ENCODE results near the gene KCNN4.

DNA sequence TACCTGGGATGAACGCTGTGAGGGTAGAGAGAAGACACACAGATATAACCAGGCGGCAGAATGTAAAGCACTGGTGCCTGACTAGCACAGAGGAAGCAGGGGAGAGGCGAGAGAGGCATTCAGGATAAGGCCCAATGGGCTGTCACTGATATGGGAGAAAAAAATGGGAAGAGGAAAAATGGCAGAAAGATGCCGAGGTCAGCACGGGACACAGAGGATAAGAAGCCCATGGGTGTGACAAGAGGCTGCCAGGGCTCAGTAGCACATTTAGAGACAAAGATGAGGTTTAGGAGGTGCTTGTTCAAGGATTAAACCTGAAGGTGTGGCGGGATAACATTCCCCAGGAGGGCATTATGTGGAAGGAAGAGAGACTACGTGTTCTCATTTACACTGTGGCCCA is 31.6 kb downstream of the KCNN4 start:
- TF ChIP-seq POLR2AphosphoS5 (IDR thresholded peaks at IDR 0.05; ENCODE audit: low read depth, low read length) (no peak), USF1 (IDR thresholded peaks at IDR 0.05; ENCODE audit: borderline replicate concordance, low read depth) (no peak), SIN3A (IDR thresholded peaks at IDR 0.05; ENCODE audit: borderline replicate concordance, low read depth, low read length) (no peak), EZH2phosphoT487 (IDR thresholded peaks at IDR 0.05; ENCODE audit: borderline replicate concordance, low read depth) (no peak), RAD21 (IDR thresholded peaks at IDR 0.05; ENCODE audit: low read length) (no peak), YY1 (IDR thresholded peaks at IDR 0.05; ENCODE audit: low read depth) (no peak), EP300 (IDR thresholded peaks at IDR 0.05; ENCODE audit: borderline replicate concordance in 1 of 2, low read depth in 1 of 2, low read length in 1 of 2) (no peak), REST (IDR thresholded peaks at IDR 0.05; ENCODE audit: low read depth, low read length) (no peak), RFX5 (IDR thresholded peaks at IDR 0.05; ENCODE audit: low read length) (no peak), ELF1 (IDR thresholded peaks at IDR 0.05) (no peak), TAF1 (IDR thresholded peaks at IDR 0.05; ENCODE audit: borderline replicate concordance, low read depth, low read length) (no peak), CHD2 (IDR thresholded peaks at IDR 0.05; ENCODE audit: low read length, partially characterized antibody) (no peak)
- TF ChIP-seq, protein P1, sequence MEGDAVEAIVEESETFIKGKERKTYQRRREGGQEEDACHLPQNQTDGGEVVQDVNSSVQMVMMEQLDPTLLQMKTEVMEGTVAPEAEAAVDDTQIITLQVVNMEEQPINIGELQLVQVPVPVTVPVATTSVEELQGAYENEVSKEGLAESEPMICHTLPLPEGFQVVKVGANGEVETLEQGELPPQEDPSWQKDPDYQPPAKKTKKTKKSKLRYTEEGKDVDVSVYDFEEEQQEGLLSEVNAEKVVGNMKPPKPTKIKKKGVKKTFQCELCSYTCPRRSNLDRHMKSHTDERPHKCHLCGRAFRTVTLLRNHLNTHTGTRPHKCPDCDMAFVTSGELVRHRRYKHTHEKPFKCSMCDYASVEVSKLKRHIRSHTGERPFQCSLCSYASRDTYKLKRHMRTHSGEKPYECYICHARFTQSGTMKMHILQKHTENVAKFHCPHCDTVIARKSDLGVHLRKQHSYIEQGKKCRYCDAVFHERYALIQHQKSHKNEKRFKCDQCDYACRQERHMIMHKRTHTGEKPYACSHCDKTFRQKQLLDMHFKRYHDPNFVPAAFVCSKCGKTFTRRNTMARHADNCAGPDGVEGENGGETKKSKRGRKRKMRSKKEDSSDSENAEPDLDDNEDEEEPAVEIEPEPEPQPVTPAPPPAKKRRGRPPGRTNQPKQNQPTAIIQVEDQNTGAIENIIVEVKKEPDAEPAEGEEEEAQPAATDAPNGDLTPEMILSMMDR (IDR thresholded peaks at IDR 0.05): no peak
- TF ChIP-seq, protein P2, sequence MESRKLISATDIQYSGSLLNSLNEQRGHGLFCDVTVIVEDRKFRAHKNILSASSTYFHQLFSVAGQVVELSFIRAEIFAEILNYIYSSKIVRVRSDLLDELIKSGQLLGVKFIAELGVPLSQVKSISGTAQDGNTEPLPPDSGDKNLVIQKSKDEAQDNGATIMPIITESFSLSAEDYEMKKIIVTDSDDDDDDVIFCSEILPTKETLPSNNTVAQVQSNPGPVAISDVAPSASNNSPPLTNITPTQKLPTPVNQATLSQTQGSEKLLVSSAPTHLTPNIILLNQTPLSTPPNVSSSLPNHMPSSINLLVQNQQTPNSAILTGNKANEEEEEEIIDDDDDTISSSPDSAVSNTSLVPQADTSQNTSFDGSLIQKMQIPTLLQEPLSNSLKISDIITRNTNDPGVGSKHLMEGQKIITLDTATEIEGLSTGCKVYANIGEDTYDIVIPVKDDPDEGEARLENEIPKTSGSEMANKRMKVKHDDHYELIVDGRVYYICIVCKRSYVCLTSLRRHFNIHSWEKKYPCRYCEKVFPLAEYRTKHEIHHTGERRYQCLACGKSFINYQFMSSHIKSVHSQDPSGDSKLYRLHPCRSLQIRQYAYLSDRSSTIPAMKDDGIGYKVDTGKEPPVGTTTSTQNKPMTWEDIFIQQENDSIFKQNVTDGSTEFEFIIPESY (IDR thresholded peaks at IDR 0.05; ENCODE audit: borderline replicate concordance, low read depth): no peak

All from SK-N-SH (cell line).